ENCODE results near the gene OR6M1. TPM values are rescaled to one million over a fixed set of nuclear protein-coding genes. Genes with fewer than 3 reads are reported as not detected.

OR6M1 gene
- total RNA-seq, 6 experiments from 2014 or later, result not detected

DNA sequence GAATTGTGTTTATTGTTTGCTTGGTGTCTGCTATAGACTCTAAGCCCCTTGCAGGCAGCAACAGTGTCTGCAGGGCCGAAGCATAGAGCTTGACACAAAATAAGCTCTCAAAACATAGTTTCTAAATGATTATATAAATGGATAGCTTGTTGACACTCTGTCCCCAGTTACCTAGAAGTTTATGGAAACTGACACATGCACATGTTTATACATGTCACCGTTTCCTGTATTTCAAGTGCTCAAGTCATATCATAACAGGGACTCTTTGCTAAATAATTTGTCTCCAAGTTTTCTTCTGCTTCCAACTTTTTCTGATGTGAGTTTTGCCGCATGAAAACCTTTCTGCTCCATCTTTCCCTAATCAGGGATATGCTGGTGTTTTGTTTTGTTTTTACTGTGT lies 48.2 kb downstream of the OR6M1 start:
- TF ChIP-seq, protein P1, sequence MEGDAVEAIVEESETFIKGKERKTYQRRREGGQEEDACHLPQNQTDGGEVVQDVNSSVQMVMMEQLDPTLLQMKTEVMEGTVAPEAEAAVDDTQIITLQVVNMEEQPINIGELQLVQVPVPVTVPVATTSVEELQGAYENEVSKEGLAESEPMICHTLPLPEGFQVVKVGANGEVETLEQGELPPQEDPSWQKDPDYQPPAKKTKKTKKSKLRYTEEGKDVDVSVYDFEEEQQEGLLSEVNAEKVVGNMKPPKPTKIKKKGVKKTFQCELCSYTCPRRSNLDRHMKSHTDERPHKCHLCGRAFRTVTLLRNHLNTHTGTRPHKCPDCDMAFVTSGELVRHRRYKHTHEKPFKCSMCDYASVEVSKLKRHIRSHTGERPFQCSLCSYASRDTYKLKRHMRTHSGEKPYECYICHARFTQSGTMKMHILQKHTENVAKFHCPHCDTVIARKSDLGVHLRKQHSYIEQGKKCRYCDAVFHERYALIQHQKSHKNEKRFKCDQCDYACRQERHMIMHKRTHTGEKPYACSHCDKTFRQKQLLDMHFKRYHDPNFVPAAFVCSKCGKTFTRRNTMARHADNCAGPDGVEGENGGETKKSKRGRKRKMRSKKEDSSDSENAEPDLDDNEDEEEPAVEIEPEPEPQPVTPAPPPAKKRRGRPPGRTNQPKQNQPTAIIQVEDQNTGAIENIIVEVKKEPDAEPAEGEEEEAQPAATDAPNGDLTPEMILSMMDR (IDR thresholded peaks at IDR 0.05), result no peak
- no peak for TF ChIP-seq POLR2A (IDR thresholded peaks at IDR 0.05)
- H3K27ac ChIP-seq, result no peak overlapping the region
- WGBS (ENCODE audit: insufficient coverage, low coverage, low lambda C conversion rate, missing lambda C conversion rate), result 39% methylated on average over 3 of the region's 3 CpGs
- no peak overlapping the region for H3K4me3 ChIP-seq
- ATAC-seq (no peak), DNase-seq (no peak)
- H3K36me3 ChIP-seq, result no peaks in the 10 kb centered on the region
- no peaks in the 10 kb centered on the region for H3K9me3 ChIP-seq
- intact Hi-C loops (cut with DNase I), result no loop called here
- H3K4me1 ChIP-seq, result no peaks in the 10 kb centered on the region
- no peaks in the 10 kb centered on the region for H3K27me3 ChIP-seq

DNA sequence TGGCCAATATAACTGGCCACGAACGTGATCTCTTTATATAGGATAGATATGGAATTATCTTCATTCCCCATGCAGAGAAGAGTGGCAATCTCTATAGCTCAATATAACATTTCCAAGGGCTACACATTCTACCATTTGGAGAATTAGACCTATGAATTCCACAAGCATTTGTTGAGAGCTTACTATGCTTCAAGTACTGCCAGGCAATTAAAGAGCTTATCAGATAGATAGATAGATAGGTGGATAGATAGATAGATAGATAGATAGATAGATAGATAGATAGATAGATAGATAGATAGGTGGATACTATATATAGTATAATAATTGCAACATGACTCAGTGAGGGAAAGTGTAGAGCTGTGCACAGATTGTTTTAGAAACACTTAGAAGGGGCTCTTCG lies 50.3 kb downstream of the OR6M1 start:
- Histone ChIP-seq H3K27ac (no peak overlapping the region), H3K27me3 (no peaks in the 10 kb centered on the region), H3K4me3 (no peak overlapping the region), H3K4me1 (no peaks in the 10 kb centered on the region), H3K36me3 (no peaks in the 10 kb centered on the region), H3K9me3 (no peaks in the 10 kb centered on the region)
- ATAC-seq (no peak), DNase-seq (no peak)
- TF ChIP-seq POLR2A (IDR thresholded peaks at IDR 0.05), result no peak
- WGBS (ENCODE audit: insufficient coverage, low coverage, low lambda C conversion rate, missing lambda C conversion rate), result 48% methylated on average over 3 of the region's 3 CpGs
- intact Hi-C loops (cut with DNase I), result no loop called here

Small RNA genes lying within 50 kb of the gene (small RNA-seq; reads per million reads assigned to genes)
- gene RNU1-21P, result 0 reads per million in 2 experiments

Other genes starting within 250 kb of the OR6M1 start
- under 1 TPM in 5 of 6 experiments, not detected in 1; 0.04 to 0.20 (median 0.09) TPM for gene SCN3B, start 151.7 kb downstream of the OR6M1 start, total RNA-seq
- gene ZNF202, start 64.7 kb downstream of the OR6M1 start, total RNA-seq, result 1 to 10 TPM; 2.0 to 4.0 (median 2.7) TPM
- gene OR6X1, start 51.8 kb downstream of the OR6M1 start, total RNA-seq, result not detected
- gene TMEM225, start 79.3 kb upstream of the OR6M1 start, total RNA-seq, result not detected
- gene OR8D4, start 95.8 kb upstream of the OR6M1 start, total RNA-seq, result not detected
- gene OR4D5, start 133.3 kb upstream of the OR6M1 start, total RNA-seq, result not detected
- not detected for gene OR6T1, start 137.5 kb upstream of the OR6M1 start, total RNA-seq
- not detected for gene OR10S1, start 171.4 kb upstream of the OR6M1 start, total RNA-seq
- not detected for gene OR10G6, start 188.8 kb upstream of the OR6M1 start, total RNA-seq
- gene OR10G4, start 206.6 kb upstream of the OR6M1 start, total RNA-seq, result not detected
- not detected for gene OR10G9, start 216.7 kb upstream of the OR6M1 start, total RNA-seq
- gene OR10G8, start 220.4 kb upstream of the OR6M1 start, total RNA-seq, result not detected
- not detected for gene OR10G7, start 235.0 kb upstream of the OR6M1 start, total RNA-seq

Measured in right lobe of liver (tissue), 6 donors.